HG03565 (cell line): ENCODE results near the gene GOLGA6C.
"Not testable (repeated sequence)": the region's sequence is repeated elsewhere in the genome, so short reads cannot be mapped to it uniquely, and the experiment has no call there.

Experiments
- ATAC-seq: cut with Tn5 transposase; IDR thresholded peaks from one replicate; pipeline ENCODE4 v1.9.1; 2021; ENCODE audit warnings: mild to moderate bottlenecking, moderate library complexity; ENCODE audit not compliant: unreplicated experiment

GOLGA6C gene

GRCh38 chr15:75312548-75312947, 54.4 kb downstream of the GOLGA6C start:
- not testable (repeated sequence) for ATAC-seq

- no peak for ATAC-seq
These were observed 55.1 kb downstream of the GOLGA6C start for GRCh38 chr15:75313116-75313845.

GRCh38 chr15:75314552-75315290, 56.6 kb downstream of the GOLGA6C start:
- no peak for ATAC-seq

- ATAC-seq, result not testable (repeated sequence)
These were observed 61.2 kb downstream of the GOLGA6C start for GRCh38 chr15:75319231-75319897.
